Measurements from ENCODE around the gene USP35.

USP35 gene

GRCh38 chr11:78217650-78218541, 29.2 kb downstream of the USP35 start:
- peaks cover 53 to 91% of the 10 kb centered on the region in 2 donors for H3K36me3 ChIP-seq (replicated peaks in 1 of 2; ENCODE audit: control insufficient read depth in 2 of 2, insufficient read depth in 2 of 2, low read length in 2 of 2)

GRCh38 chr11:78218707-78219492, 30.2 kb downstream of the USP35 start:
- Histone ChIP-seq H2BK120ac (ENCODE audit: low read depth, low read length) (no peak overlapping the region), H3K18ac (ENCODE audit: low read length) (no peak overlapping the region), H3K27me3 (ENCODE audit: control insufficient read depth in 3 of 3, insufficient read depth in 3 of 3, low read depth in 1 of 3, low read length in 3 of 3) (peaks cover 0 to 2% (median 0%) of the 10 kb centered on the region in 3 experiments), H3K4me3 (ENCODE audit: low read length in 2 of 2) (no peak overlapping the region), H3K4me1 (ENCODE audit: control insufficient read depth in 2 of 2, insufficient read depth in 1 of 2, low read depth in 1 of 2, low read length in 2 of 2) (peaks cover 0 to 4% of the 10 kb centered on the region in 2 donors), H3K4ac (ENCODE audit: low read length) (no peak overlapping the region), H3K79me1 (ENCODE audit: low read depth, low read length) (no peaks in the 10 kb centered on the region), H3K27ac (replicated peaks; ENCODE audit: low read length) (no peak overlapping the region), H2AK5ac (ENCODE audit: low read depth, low read length) (no peak overlapping the region), H4K91ac (ENCODE audit: low read depth, low read length, poor library complexity) (peak overlapping the region; percentile 5), H3K14ac (ENCODE audit: low read length) (no peak overlapping the region), H3K9me3 (replicated peaks in 1 of 2; ENCODE audit: control insufficient read depth in 2 of 2, insufficient read depth in 1 of 2, low read depth in 1 of 2, low read length in 2 of 2) (no peaks in the 10 kb centered on the region), H3K4me2 (ENCODE audit: insufficient read depth, low read length, poor library complexity, severe bottlenecking) (no peak overlapping the region), H2BK5ac (ENCODE audit: low read length) (no peak overlapping the region), H3K23ac (ENCODE audit: low read depth, low read length, poor library complexity) (no peak overlapping the region), H2AFZ (ENCODE audit: low read length) (no peak overlapping the region), H3K9ac (ENCODE audit: low read depth, low read length, poor library complexity) (no peak overlapping the region), H2BK15ac (ENCODE audit: low read length) (no peak overlapping the region), H2BK12ac (ENCODE audit: low read length) (no peak overlapping the region), H4K8ac (ENCODE audit: low read depth, low read length) (no peak overlapping the region), H3K36me3 (replicated peaks in 1 of 2; ENCODE audit: control insufficient read depth in 2 of 2, insufficient read depth in 2 of 2, low read length in 2 of 2) (peaks cover 60 to 92% of the 10 kb centered on the region in 2 donors)
- no CpG with 5 or more reads among the region's 11 CpGs for WGBS, 2 donors (ENCODE audit: extremely low coverage in 2 of 2, insufficient read length in 2 of 2, insufficient replicate concordance in 1 of 2)
- no peak for DNase-seq (ENCODE audit: low spot score)

More at GRCh38 chr11:78217650-78218541, 29.2 kb downstream of the USP35 start:
- Histone ChIP-seq H2BK12ac (ENCODE audit: low read length) (no peak overlapping the region), H3K27me3 (ENCODE audit: control insufficient read depth in 3 of 3, insufficient read depth in 3 of 3, low read depth in 1 of 3, low read length in 3 of 3) (peaks cover 0 to 2% (median 0%) of the 10 kb centered on the region in 3 experiments), H2BK15ac (ENCODE audit: low read length) (no peak overlapping the region), H3K27ac (replicated peaks; ENCODE audit: low read length) (no peak overlapping the region), H3K9me3 (replicated peaks in 1 of 2; ENCODE audit: control insufficient read depth in 2 of 2, insufficient read depth in 1 of 2, low read depth in 1 of 2, low read length in 2 of 2) (peaks cover 0 to 3% of the 10 kb centered on the region in 2 donors), H3K4ac (ENCODE audit: low read length) (no peak overlapping the region), H3K4me1 (ENCODE audit: control insufficient read depth in 2 of 2, insufficient read depth in 1 of 2, low read depth in 1 of 2, low read length in 2 of 2) (peaks cover 0 to 4% of the 10 kb centered on the region in 2 donors), H3K9ac (ENCODE audit: low read depth, low read length, poor library complexity) (no peak overlapping the region), H3K14ac (ENCODE audit: low read length) (no peak overlapping the region), H2AK5ac (ENCODE audit: low read depth, low read length) (no peak overlapping the region), H4K91ac (ENCODE audit: low read depth, low read length, poor library complexity) (peak overlapping the region; percentile 68), H3K4me3 (ENCODE audit: low read length in 2 of 2) (no peak overlapping the region), H3K18ac (ENCODE audit: low read length) (peak overlapping the region; percentile 6), H2BK5ac (ENCODE audit: low read length) (peak overlapping the region; percentile 57), H3K4me2 (ENCODE audit: insufficient read depth, low read length, poor library complexity, severe bottlenecking) (no peak overlapping the region), H4K8ac (ENCODE audit: low read depth, low read length) (peak overlapping the region; percentile 29), H2AFZ (ENCODE audit: low read length) (no peak overlapping the region), H3K79me1 (ENCODE audit: low read depth, low read length) (no peaks in the 10 kb centered on the region), H2BK120ac (ENCODE audit: low read depth, low read length) (no peak overlapping the region), H3K23ac (ENCODE audit: low read depth, low read length, poor library complexity) (no peak overlapping the region)
- no CpG with 5 or more reads among the region's 14 CpGs for WGBS, 2 donors (ENCODE audit: extremely low coverage in 2 of 2, insufficient read length in 2 of 2, insufficient replicate concordance in 1 of 2)
- DNase-seq (ENCODE audit: low spot score), result no peak

- no peak overlapping the region for H2AK5ac ChIP-seq (ENCODE audit: low read depth, low read length)
- H2BK5ac ChIP-seq (ENCODE audit: low read length), result no peak overlapping the region
Observed at GRCh38 chr11:78219493-78220217, 30.9 kb downstream of the USP35 start.

More at GRCh38 chr11:78219493-78220217, 30.9 kb downstream of the USP35 start:
- no peak overlapping the region for H2BK120ac ChIP-seq (ENCODE audit: low read depth, low read length)
- no peak overlapping the region for H3K23ac ChIP-seq (ENCODE audit: low read depth, low read length, poor library complexity)
- no peak overlapping the region for H2BK15ac ChIP-seq (ENCODE audit: low read length)
- H3K79me1 ChIP-seq (ENCODE audit: low read depth, low read length), result no peaks in the 10 kb centered on the region
- no peak overlapping the region for H3K4me2 ChIP-seq (ENCODE audit: insufficient read depth, low read length, poor library complexity, severe bottlenecking)
- no peak overlapping the region for H3K4ac ChIP-seq (ENCODE audit: low read length)
- no peak overlapping the region for H4K91ac ChIP-seq (ENCODE audit: low read depth, low read length, poor library complexity)
- no peaks in the 10 kb centered on the region for H3K9me3 ChIP-seq (replicated peaks in 1 of 2; ENCODE audit: control insufficient read depth in 2 of 2, insufficient read depth in 1 of 2, low read depth in 1 of 2, low read length in 2 of 2)
- H2BK12ac ChIP-seq (ENCODE audit: low read length), result no peak overlapping the region
- peaks cover 62 to 93% of the 10 kb centered on the region in 2 donors for H3K36me3 ChIP-seq (replicated peaks in 1 of 2; ENCODE audit: control insufficient read depth in 2 of 2, insufficient read depth in 2 of 2, low read length in 2 of 2)
- no peak for DNase-seq (ENCODE audit: low spot score)
- no peak overlapping the region for H2AFZ ChIP-seq (ENCODE audit: low read length)
- H3K14ac ChIP-seq (ENCODE audit: low read length), result no peak overlapping the region
- no CpG with 5 or more reads among the region's 7 CpGs for WGBS, 2 donors (ENCODE audit: extremely low coverage in 2 of 2, insufficient read length in 2 of 2, insufficient replicate concordance in 1 of 2)
- no peak overlapping the region for H4K8ac ChIP-seq (ENCODE audit: low read depth, low read length)
- no peak overlapping the region for H3K18ac ChIP-seq (ENCODE audit: low read length)
- peaks cover 0 to 3% (median 0%) of the 10 kb centered on the region in 3 experiments for H3K27me3 ChIP-seq (ENCODE audit: control insufficient read depth in 3 of 3, insufficient read depth in 3 of 3, low read depth in 1 of 3, low read length in 3 of 3)
- no peaks in the 10 kb centered on the region for H3K4me1 ChIP-seq (ENCODE audit: control insufficient read depth in 2 of 2, insufficient read depth in 1 of 2, low read depth in 1 of 2, low read length in 2 of 2)
- H3K4me3 ChIP-seq (ENCODE audit: low read length in 2 of 2), result no peak overlapping the region
- H3K27ac ChIP-seq (replicated peaks; ENCODE audit: low read length), result no peak overlapping the region
- no peak overlapping the region for H3K9ac ChIP-seq (ENCODE audit: low read depth, low read length, poor library complexity)
